A549 (cell line): Measurements from ENCODE around the gene SEMA6B. TPM values are rescaled to one million over a fixed set of nuclear protein-coding genes. Genes with fewer than 3 reads are reported as not detected.

Source experiments
- ATAC-seq, 2 experiments: fragments of 200-7000 bp in 1 of 2; fragments of >200 bp in 1 of 2; cut with Nextera tagmentation in 1 of 2; cut with Tn5 transposase in 1 of 2; 3 replicates each; pipeline versions ENCODE4 v1.8.0 to v1.9.1; 2018 to 2020; ENCODE audit warnings: mild to moderate bottlenecking in 1 of 2, moderate library complexity in 1 of 2
- CTCF ChIA-PET: fragments of 300-600 bp; sonication (Branson Sonifier 250); formaldehyde crosslinking; extraction: SDS; loops from one replicate; lab custom pipeline; 2021; ENCODE audit warnings: antibody characterized with exemption, inconsistent platforms; lab: Yijun Ruan, JAX
- POLR2A ChIA-PET: fragments of 350-600 bp; formaldehyde crosslinking; extraction: SDS; loops from one replicate; lab custom pipeline; 2021; ENCODE audit warnings: antibody characterized with exemption, inconsistent platforms; lab: Yijun Ruan, JAX
- DNase-seq, 2 experiments: peaks; one replicate each; pipeline versions ENCODE4 v3.0.0 to v3.0.0-alpha.2; 2011 to 2016; ENCODE audit warnings: low read depth in 1 of 2, low spot score in 1 of 2
- FAIRE-seq: peaks from 2 replicates; lab custom pipeline; 2011; peaks lifted over from hg19 to GRCh38; lab: Jason Lieb, UNC
- H3K27ac ChIP-seq, 2 experiments: fragments of >200 bp; sonication (Bioruptor Twin); formaldehyde crosslinking; 3 replicates each; pipeline ENCODE4 v1.5.1; 2016 to 2017
- H3K4me1 ChIP-seq: fragments of >200 bp; sonication (Bioruptor Twin); formaldehyde crosslinking; 3 replicates; pipeline ENCODE4 v1.6.1; 2016
- H3K4me2 ChIP-seq: fragments of >200 bp; sonication (Bioruptor Twin); formaldehyde crosslinking; 3 replicates; pipeline ENCODE4 v1.6.1; 2016
- H3K4me3 ChIP-seq: fragments of >200 bp; sonication (Bioruptor Twin); formaldehyde crosslinking; 3 replicates; pipeline ENCODE4 v1.5.1; 2016
- H3K9me3 ChIP-seq: fragments of >200 bp; sonication (Bioruptor Twin); formaldehyde crosslinking; 3 replicates; pipeline ENCODE4 v1.6.1; 2016
- CEBPB ChIP-seq, 2 experiments: fragments of >200 bp in 1 of 2; sonication (Bioruptor Twin) in 1 of 2; formaldehyde crosslinking in 1 of 2; IDR thresholded peaks; 2 replicates each; pipeline ENCODE4 v1.6.1; 2012 to 2016
- EHF ChIP-seq: fragments of 250-450 bp; sonication (Bioruptor Pico); IDR thresholded peaks from 2 replicates; pipeline ENCODE4 v1.5.0; 2020; ENCODE audit warnings: mild to moderate bottlenecking
- EHMT2 ChIP-seq: fragments of 200-600 bp; sonication (generic); IDR thresholded peaks from 2 replicates; pipeline ENCODE4 v1.6.1; 2016; ENCODE audit warnings: antibody characterized with exemption, low read depth, mild to moderate bottlenecking, moderate library complexity
- FOSL2 ChIP-seq, 2 experiments: fragments of 450-650 bp in 1 of 2; fragments of >200 bp in 1 of 2; sonication (Bioruptor Twin) in 1 of 2; formaldehyde crosslinking; IDR thresholded peaks; 2 replicates each; pipeline versions ENCODE4 v1.5.0 to v1.6.1; 2016 to 2020; ENCODE audit warnings: mild to moderate bottlenecking in 1 of 2, moderate library complexity in 1 of 2
- HDAC2 ChIP-seq: fragments of 200-600 bp; sonication (generic); IDR thresholded peaks from 2 replicates; pipeline ENCODE4 v1.6.1; 2016
- HEYL ChIP-seq: fragments of 250-450 bp; sonication (Bioruptor Pico); IDR thresholded peaks from 2 replicates; pipeline ENCODE4 v1.8.0; 2021; ENCODE audit warnings: mild to moderate bottlenecking, moderate library complexity
- JUNB ChIP-seq: fragments of >200 bp; sonication (Bioruptor Twin); formaldehyde crosslinking; IDR thresholded peaks from 2 replicates; pipeline ENCODE4 v1.6.1; 2016
- KDM1A ChIP-seq: fragments of 200-600 bp; sonication (generic); IDR thresholded peaks from 2 replicates; pipeline ENCODE4 v1.6.1; 2016; ENCODE audit warnings: low read depth, mild to moderate bottlenecking
- MAFK ChIP-seq: fragments of 450-650 bp; IDR thresholded peaks from 2 replicates; pipeline ENCODE4 v1.6.1; 2014; ENCODE audit not compliant: partially characterized antibody
- NPAS2 ChIP-seq: fragments of 250-450 bp; sonication (Bioruptor Pico); IDR thresholded peaks from 2 replicates; pipeline ENCODE4 v1.8.0; 2022; ENCODE audit warnings: mild to moderate bottlenecking, moderate library complexity, borderline replicate concordance
- NR3C1 ChIP-seq: fragments of >200 bp; sonication (Bioruptor Twin); formaldehyde crosslinking; IDR thresholded peaks from 3 replicates; pipeline ENCODE4 v1.6.1; 2017
- PHF8 ChIP-seq: fragments of 200-600 bp; sonication (generic); IDR thresholded peaks from 2 replicates; pipeline ENCODE4 v1.6.1; 2016; ENCODE audit warnings: low read depth, mild to moderate bottlenecking, antibody characterized with exemption, moderate library complexity, borderline replicate concordance
- RCOR1 ChIP-seq: fragments of 150-350 bp; IDR thresholded peaks from 2 replicates; pipeline ENCODE4 v1.6.1; 2014; ENCODE audit warnings: antibody characterized with exemption, low read length, low read depth
- RNF2 ChIP-seq: fragments of 200-600 bp; sonication (generic); IDR thresholded peaks from 2 replicates; pipeline ENCODE4 v1.6.1; 2016; ENCODE audit warnings: low read depth, mild to moderate bottlenecking, antibody characterized with exemption, moderate library complexity, borderline replicate concordance
- TP53 ChIP-seq: fragments of 250-450 bp; sonication (Bioruptor Pico); IDR thresholded peaks from 2 replicates; pipeline ENCODE4 v1.5.0; 2021; ENCODE audit warnings: mild to moderate bottlenecking, moderate library complexity
- WGBS: methylation state at CpG from one replicate; pipeline ENCODE4 v1.1.6; 2017; ENCODE audit errors: missing lambda C conversion rate; 5-methylcytosine and 5-hydroxymethylcytosine counted together
- polyA plus RNA-seq, 4 experiments: library from polyadenylated mRNA; depleted of rRNA in 3 of 4; stranded (reverse); fragments of >200 nt; fragmentation: RNase III in 1 of 4; extraction: RNeasy Plus Mini Kit Qiagen cat#74134 plus additional on column Dnase treatment in 1 of 4; gene quantifications; 2 replicates in 3 of 4; 3 replicates in 1 of 4; pipeline ENCODE4 v1.2.3, GENCODE V29; 2011 to 2017
- TF ChIP-seq, protein P1 (sequence below): fragments of 150-350 bp; IDR thresholded peaks from 2 replicates; pipeline ENCODE4 v1.6.1; 2014; ENCODE audit warnings: low read depth, mild to moderate bottlenecking, low read length
- TF ChIP-seq, protein P2 (sequence below): fragments of >200 bp; sonication (Bioruptor Twin); formaldehyde crosslinking; IDR thresholded peaks from 2 replicates; pipeline ENCODE4 v1.6.1; 2016
- TF ChIP-seq, protein P3 (sequence below): fragments of >200 bp; sonication (Bioruptor Twin); formaldehyde crosslinking; IDR thresholded peaks from 3 replicates; pipeline ENCODE4 v1.6.1; 2016
- TF ChIP-seq, protein P4 (sequence below): fragments of 250-450 bp; sonication (Bioruptor Pico); IDR thresholded peaks from 2 replicates; pipeline ENCODE4 v1.5.0; 2021; ENCODE audit warnings: mild to moderate bottlenecking, moderate library complexity, borderline replicate concordance

SEMA6B gene
- polyA plus RNA-seq, 2 of the 4 experiments (the other 2 are of a cell fraction): 5.7 to 9.0 TPM

DNA sequence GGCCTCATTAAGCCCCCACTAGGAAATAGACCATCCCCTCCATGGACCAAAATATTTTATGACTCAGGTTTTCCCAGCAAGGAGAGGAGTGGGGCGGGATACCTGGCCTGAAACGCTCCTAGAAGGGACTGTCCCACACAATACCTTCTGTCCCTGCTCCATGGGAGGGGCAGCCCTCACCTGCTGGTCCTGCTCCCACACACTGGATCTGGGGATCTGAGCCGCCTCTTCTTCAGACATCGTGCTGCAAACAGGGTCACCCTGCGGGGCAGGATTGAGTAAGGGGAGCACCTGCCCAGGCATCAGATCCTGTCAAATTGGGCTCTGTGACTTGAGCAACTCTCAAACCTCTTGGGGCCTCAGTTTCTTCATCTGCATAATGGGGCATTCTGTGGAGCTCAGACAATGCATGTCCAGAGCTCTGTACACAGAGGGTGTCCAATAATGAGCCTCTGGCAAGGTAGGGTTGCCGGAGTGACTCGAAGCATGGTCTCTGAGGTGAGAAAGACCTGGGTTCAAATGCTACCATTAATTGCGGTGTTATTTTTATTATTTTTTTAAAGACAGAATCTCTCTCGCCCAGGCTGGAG, 25.6 kb downstream of the SEMA6B start (continued):
- TF ChIP-seq NPAS2 (CRISPR knock-in tag) (no peak), TP53 (CRISPR knock-in tag) (no peak), NR3C1 (no peak), CEBPB (IDR thresholded peaks at IDR 0.05) (no peak), JUNB (no peak), FOSL2 (IDR thresholded peaks at IDR 0.05) (no peak), FOSL2 (CRISPR knock-in tag; IDR thresholded peaks at IDR 0.05) (no peak)
- TF ChIP-seq, protein P1, sequence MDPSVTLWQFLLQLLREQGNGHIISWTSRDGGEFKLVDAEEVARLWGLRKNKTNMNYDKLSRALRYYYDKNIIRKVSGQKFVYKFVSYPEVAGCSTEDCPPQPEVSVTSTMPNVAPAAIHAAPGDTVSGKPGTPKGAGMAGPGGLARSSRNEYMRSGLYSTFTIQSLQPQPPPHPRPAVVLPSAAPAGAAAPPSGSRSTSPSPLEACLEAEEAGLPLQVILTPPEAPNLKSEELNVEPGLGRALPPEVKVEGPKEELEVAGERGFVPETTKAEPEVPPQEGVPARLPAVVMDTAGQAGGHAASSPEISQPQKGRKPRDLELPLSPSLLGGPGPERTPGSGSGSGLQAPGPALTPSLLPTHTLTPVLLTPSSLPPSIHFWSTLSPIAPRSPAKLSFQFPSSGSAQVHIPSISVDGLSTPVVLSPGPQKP: no peak
- TF ChIP-seq, protein P2, sequence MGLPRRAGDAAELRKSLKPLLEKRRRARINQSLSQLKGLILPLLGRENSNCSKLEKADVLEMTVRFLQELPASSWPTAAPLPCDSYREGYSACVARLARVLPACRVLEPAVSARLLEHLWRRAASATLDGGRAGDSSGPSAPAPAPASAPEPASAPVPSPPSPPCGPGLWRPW: no peak
- TF ChIP-seq, protein P3, sequence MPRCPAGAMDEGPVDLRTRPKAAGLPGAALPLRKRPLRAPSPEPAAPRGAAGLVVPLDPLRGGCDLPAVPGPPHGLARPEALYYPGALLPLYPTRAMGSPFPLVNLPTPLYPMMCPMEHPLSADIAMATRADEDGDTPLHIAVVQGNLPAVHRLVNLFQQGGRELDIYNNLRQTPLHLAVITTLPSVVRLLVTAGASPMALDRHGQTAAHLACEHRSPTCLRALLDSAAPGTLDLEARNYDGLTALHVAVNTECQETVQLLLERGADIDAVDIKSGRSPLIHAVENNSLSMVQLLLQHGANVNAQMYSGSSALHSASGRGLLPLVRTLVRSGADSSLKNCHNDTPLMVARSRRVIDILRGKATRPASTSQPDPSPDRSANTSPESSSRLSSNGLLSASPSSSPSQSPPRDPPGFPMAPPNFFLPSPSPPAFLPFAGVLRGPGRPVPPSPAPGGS: no peak

DNA sequence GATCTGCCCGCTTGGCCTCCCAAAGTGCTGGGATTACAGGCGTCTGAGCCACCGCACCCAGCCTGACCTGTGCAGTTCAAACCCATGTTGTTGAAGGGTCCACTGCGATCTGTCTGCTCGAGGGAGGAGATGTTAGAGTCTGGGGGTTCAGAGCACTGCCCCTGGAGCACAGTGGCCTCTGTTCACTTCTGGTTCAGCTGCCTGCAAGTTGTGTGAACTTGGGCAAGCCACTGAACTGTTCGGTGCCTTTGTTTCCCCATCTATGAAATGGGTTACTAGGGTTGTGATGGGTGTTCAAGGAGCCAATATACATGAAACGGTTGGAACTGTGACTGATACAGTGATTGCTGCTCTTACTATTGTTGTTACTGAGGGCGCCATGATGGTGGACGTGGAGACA, 26.1 kb downstream of the SEMA6B start:
- 56% methylated on average over 5 of the region's 9 CpGs for WGBS
- POLR2A ChIA-PET: no interaction called here
- DNase-seq: no peak
- TF ChIP-seq RNF2 (no peak), KDM1A (peak; percentile 52; the same call in 1 of the 2 replicates)
- no peak overlapping the region for H3K4me3 ChIP-seq
- H3K9me3 ChIP-seq: no peaks in the 10 kb centered on the region
- H3K27ac ChIP-seq: no peak overlapping the region
- CTCF ChIA-PET: interaction anchor here (0.9 to 2.8 kb wide), 2 partner anchors 8 to 10 kb away, joined by 3 to 12 read pairs; no protein-coding TSS in a partner anchor
- H3K4me2 ChIP-seq: no peak overlapping the region
- no peak for FAIRE-seq
- ATAC-seq: no peak
- no peaks in the 10 kb centered on the region for H3K4me1 ChIP-seq

DNA sequence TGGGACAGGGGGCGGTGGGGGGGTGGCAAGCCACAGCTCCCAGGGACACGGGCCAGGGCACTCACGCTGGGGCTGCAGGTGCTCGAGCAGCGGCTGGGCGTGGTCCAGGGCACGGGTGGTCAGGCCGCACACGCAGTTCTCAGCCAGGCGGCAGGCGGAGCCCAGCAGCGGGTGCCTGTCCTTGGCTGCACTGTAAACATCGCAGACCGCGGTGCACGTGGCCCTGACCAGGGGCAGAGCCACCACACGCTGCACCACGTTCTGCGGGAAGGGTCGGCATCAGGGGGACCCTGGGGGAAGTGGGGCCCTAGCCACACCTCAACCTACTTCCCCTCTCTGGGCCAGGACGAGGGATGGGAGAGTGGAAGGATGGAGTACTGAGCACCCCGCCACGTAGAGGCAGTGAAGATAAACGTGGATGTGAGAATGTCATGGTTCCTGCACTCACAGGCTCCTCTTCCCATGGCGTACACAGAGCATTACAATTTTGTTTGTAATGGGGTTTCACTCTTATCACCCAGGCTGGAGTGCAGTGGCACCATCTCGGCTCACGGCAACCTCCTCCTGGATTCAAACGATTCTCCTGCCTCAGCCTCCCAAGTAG, 27.8 kb downstream of the SEMA6B start:
- CTCF ChIA-PET: interaction anchor here (2.8 kb wide), 1 partner anchor 8 kb away, joined by 12 read pairs; no protein-coding TSS in a partner anchor
- no peaks in the 10 kb centered on the region for H3K9me3 ChIP-seq
- POLR2A ChIA-PET: no interaction called here
- no peak overlapping the region for H3K4me3 ChIP-seq
- H3K27ac ChIP-seq: no peak overlapping the region
- H3K4me2 ChIP-seq: no peak overlapping the region
- no peak for FAIRE-seq
- WGBS: 63% methylated on average over 13 of the region's 28 CpGs
- ATAC-seq: peak; percentile 38 to 45; a peak in 4 of 6 replicates
- TF ChIP-seq, protein P2: no peak
- TF ChIP-seq KDM1A (no peak), EHMT2 (no peak), TP53 (CRISPR knock-in tag) (no peak), RCOR1 (no peak), MAFK (no peak), EHF (CRISPR knock-in tag) (no peak), HEYL (CRISPR knock-in tag) (no peak), NR3C1 (no peak), HDAC2 (no peak), PHF8 (no peak)
- TF ChIP-seq, protein P1: no peak
- TF ChIP-seq, protein P4, sequence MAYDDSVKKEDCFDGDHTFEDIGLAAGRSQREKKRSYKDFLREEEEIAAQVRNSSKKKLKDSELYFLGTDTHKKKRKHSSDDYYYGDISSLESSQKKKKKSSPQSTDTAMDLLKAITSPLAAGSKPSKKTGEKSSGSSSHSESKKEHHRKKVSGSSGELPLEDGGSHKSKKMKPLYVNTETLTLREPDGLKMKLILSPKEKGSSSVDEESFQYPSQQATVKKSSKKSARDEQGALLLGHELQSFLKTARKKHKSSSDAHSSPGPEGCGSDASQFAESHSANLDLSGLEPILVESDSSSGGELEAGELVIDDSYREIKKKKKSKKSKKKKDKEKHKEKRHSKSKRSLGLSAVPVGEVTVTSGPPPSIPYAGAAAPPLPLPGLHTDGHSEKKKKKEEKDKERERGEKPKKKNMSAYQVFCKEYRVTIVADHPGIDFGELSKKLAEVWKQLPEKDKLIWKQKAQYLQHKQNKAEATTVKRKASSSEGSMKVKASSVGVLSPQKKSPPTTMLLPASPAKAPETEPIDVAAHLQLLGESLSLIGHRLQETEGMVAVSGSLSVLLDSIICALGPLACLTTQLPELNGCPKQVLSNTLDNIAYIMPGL: no peak
- no peaks in the 10 kb centered on the region for H3K4me1 ChIP-seq
- DNase-seq: no peak
